OCI-M2 (cell line): Measurements from ENCODE around the gene CDC42EP4.

Source experiments
- DNase-seq: peaks from one replicate; lab custom pipeline; 2025; ENCODE audit not compliant: unreplicated experiment; lab: John Stamatoyannopoulos, UW

The CDC42EP4 gene

GRCh38 chr17:73311781-73312641 lies at the start of gene CDC42EP4:
TSS of gene CDC42EP4 (minus strand) at chr17:73312001. CDS start at chr17:73286500, 25,501 bp downstream.
- DNase-seq, result no peak

DNA sequence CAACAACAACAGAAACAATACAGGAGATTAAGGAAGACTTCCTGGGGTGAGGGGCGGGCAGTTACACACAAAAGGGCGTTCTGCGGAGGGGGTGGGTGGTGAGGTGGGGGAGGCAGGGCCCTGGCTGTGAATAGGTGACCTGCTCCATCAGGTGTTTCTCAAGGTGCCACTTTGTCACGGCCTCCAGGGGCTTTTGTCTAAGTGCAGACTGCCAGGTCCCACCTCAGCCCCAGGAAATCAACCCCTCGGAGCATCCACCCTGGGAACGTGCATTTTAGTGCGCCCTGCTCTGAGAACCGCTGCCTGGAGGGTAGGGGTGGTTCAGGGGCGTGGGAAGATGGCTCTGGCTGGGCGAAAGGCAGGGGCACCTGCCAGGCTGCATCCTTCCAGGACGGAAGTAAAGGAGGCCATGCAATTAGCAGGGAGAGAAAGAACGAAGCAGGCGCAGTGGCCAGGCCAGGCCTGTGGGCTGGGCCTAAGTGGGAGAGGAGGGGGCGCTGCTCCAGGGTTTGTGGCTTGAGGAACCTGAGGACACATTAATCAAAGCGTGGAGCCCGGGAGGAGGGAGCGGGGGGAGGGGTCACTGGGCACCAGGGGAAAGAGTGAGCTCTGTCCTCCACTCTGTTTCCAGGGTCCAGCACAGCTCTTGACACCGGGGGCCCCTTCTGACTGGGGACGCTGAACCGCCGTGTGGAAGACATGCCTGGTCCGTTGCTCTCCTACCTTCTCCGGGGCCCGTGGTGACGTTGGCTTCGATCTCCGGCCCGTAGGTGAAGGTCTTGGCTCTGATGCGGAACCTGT lies 49.4 kb upstream of the CDC42EP4 start:
- DNase-seq, result no peak

DNA sequence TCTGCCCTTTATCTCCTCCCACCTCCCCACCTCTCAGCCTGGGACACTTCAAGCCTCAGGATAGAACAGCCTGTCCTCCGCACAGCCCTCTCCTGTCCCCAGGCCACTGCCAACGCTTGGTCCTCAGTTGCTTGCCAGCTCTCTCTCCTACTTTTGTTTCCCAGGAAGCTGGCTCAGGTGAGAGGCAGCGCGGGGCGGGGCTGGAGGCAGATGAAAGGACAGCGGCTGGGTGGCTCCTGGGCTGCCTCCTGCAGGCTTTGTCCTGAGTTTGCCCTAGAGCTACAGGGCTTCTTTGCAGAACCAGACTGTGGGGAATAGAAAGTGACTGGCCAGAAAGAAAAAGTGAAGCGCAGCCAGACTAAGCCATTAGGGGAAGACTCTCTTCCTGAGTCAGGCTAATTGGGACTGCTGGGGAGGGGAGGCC lies 48.2 kb upstream of the CDC42EP4 start:
- DNase-seq, result no peak

- no peak for DNase-seq
These were observed 47.6 kb upstream of the CDC42EP4 start for GRCh38 chr17:73359352-73359751.

- DNase-seq, result no peak
These were observed 46.9 kb upstream of the CDC42EP4 start for GRCh38 chr17:73358668-73359067.

DNA sequence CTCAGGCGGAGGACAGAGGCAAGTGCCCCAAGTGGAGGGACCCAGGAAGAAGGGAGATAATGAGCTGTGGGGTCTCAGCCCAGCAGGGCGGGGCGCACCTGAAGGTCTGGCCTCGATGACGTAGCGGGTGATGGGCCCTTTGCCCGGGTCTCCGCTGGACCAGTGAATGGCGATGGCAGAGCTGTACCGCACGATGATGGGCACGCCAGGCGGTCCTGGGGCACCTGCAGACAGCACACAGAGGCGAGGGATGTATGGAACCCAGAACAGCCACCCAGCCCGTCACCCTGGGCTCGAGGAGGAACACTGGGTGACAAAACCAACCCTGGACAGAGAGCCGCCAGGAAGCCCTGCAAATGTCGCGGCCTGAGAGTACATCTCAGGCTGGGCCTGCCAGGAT lies 46.2 kb upstream of the CDC42EP4 start:
- no peak for DNase-seq

- DNase-seq, result no peak
These were observed 45.5 kb upstream of the CDC42EP4 start for GRCh38 chr17:73357318-73357717.

DNA sequence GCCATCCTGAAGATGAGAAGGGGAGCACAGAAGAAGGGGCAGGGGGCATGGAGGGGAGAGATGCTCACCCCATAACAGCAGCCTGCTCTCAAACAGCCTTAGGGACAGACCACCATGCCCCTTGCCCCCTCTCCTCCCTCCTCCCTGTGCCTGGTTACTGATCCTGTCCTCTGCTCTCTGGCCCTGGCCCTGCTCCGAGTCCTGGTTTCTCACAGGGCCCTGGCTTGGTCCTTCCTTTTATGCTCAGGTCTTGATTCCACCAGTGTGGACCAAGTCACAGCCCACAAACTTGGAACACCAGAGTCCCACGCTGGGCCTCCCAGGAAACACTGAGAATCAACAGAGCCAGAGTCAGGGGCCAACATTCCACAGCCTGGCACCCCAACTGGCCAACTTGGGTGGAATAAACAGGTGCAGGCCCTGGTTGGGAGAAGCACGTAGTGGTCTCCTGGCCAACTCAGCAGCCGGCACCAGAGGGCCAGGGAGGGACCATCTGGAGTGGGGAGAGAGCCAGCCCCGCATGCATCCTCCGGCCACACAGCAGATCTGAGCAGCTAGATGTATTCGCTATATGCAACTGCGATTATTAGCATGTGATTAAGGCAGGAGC lies 44.9 kb upstream of the CDC42EP4 start:
- DNase-seq, result no peak

DNA sequence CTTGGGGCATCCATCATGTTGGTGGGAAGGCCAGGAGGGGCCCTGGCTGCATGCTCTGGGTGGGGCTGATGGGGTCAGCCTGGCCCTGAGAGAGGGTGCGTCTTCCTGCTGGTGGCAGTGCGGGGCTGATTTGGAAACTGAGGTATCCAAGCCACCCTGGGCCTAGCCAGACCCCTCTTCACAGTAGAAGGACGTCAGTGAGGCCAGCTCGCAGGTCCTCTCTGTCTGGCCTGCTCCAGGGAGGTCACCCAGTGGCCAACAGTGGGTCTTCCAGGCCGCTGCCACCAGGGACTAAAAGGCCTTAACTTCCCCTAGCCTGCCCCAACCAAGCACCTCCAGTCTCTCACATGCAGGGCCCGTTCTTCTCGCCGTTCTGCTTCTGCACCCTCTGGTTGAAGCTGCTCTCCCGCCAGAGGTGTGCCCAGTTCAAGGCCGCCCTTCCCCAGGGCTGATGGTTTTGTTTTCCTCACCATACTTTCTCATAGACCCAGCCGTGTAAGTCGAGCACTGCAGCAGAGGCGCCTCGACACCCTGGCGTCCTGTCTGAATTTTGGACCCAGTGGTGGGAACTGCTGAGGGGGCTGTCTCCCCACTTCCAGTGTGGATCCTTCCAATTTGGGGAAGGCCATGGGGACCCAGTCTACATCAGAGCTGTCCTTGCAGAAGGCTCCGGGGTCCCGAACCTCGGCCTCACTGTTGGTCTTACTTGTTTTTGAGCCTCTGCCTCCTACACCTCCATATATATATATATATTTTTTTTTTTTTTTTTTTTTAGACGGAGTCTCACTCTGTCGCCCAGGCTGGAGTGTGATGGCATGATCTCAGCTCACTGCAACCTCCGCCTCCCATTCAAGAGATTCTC lies 42.9 kb upstream of the CDC42EP4 start:
- DNase-seq, result no peak

GRCh38 chr17:73352261-73352660 lies 40.5 kb upstream of the CDC42EP4 start:
- DNase-seq, result no peak

GRCh38 chr17:73351764-73352163 lies 40.0 kb upstream of the CDC42EP4 start:
- no peak for DNase-seq

DNA sequence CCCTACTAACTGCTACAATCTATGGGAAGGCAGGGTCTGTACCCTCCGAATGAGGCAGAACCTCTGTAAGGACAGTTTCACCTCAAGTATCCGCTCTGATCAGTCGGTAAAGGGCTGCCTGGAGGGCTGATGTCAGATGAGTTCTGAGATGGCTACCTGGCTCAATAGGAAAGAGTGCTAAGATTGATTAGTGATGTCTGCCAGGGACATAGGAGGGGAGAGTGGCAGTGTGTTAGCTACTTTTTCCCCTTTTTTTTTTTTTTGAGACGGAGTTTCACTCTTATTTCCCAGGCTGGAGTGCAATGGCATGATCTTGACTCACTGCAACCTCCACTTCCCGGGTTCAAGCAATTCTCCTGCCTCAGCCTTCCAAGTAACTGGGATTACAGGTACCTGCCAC lies 39.1 kb upstream of the CDC42EP4 start:
- no peak for DNase-seq

GRCh38 chr17:73349647-73350046 lies 37.8 kb upstream of the CDC42EP4 start:
- no peak for DNase-seq

GRCh38 chr17:73349138-73349537 lies 37.3 kb upstream of the CDC42EP4 start:
- no peak for DNase-seq

DNA sequence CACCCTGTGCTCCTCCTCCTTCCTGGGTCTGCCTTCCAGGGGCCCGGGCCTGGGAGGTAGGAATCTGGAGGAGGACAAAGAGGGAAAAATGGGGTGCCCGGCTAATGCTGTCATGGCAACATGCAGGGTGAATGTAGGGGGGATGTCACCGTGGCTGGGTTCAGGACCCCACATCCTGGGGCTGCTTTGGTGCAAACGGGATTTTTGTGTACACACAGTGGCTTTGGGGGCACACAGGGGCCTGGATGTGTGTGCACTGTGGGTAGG lies 37.0 kb upstream of the CDC42EP4 start:
- DNase-seq, result no peak

DNA sequence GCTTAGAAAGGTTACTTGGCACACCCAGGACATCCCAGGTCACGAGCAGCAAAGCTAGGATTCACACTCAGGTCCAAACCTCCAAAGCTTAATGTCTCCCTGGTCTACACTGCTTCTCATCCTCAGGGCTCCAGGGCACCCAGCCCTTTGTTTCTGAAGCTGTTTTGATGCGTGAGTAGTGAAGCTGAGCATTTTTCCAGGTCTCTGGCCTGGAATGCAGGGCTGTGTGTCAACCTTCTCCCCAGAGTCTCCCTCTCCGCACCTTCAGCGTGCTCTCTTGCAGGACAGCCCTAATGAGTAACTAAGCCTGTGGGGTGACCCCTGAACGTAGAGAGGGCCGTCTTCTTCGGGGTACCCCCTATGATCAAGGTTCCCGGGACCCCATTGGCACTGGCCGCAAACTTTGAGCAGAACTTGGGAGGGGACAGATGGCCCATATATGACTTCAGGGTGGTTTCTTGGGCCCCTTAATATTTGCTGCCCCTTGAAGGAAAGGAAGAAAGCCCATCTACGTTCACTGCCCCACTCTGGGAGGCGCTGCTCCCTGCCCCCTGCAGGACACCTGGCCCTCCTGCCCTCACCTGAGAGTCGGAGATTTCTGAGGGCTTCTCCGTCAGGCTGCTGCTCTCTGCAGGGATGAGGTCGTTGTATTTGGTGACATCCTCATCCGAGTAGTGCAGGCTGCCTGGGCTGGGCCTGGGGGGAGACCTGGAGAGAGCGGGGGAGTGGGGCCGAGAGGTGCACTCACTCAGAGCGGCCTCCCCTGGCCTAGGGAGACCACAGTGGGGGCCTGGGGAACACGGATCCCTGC lies 36.4 kb upstream of the CDC42EP4 start:
- no peak for DNase-seq

GRCh38 chr17:73347351-73347750 lies 35.5 kb upstream of the CDC42EP4 start:
- DNase-seq, result no peak

DNA sequence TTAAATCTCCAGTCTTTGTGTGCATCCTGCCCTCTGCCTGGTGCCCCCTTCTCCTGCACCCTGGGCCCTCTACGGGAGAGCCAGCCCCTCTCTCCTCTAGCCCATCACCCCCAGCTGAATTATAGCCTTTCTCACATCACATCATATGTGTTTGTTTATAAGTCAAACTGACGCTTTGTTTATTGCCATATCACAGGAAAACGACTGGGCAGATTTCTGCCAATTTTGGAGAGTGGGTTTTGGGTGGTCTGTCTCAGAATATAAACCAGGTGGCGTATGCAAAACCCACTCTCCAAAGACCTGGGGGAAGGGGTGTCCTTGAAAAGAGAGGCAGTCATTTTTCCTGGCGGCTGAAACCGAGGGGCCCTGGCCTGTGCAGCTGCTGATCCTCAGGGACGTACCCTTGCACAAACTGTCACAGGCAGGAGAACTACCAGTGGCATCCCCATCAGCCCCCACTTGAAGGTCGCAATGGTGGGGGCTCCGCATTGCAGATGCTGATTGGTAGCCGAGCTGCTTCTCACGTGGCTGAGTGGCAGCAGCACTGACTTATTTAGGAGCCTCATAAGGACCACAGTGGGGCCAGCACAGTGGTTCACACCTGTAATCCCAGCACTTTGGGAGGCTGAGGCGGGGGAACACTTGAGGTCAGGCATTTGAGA lies 34.8 kb upstream of the CDC42EP4 start:
- no peak for DNase-seq

GRCh38 chr17:73343739-73344454 lies 32.1 kb upstream of the CDC42EP4 start:
- no peak for DNase-seq
